ENCODE data around the gene FOXP3.

The FOXP3 gene

GRCh38 chrX:49244207-49244606 is 20.3 kb downstream of the FOXP3 start:
- TF ChIP-seq YY1 (IDR thresholded peaks at IDR 0.05; ENCODE audit: low read depth), result no peak
- no peak for TF ChIP-seq EP300 (IDR thresholded peaks at IDR 0.05; ENCODE audit: borderline replicate concordance)
- no peak for TF ChIP-seq RAD21 (IDR thresholded peaks at IDR 0.05; ENCODE audit: low read depth)
- TF ChIP-seq EGR1 (IDR thresholded peaks at IDR 0.05), result no peak
- TF ChIP-seq MAX (IDR thresholded peaks at IDR 0.05), result no peak
- no peak for TF ChIP-seq CEBPB (IDR thresholded peaks at IDR 0.05)
- no peak for TF ChIP-seq REST (IDR thresholded peaks at IDR 0.05; ENCODE audit: low read depth)
- TF ChIP-seq TCF12 (IDR thresholded peaks at IDR 0.05; ENCODE audit: low read depth), result no peak
- TF ChIP-seq TAF1 (IDR thresholded peaks at IDR 0.05; ENCODE audit: low read depth), result no peak
- TF ChIP-seq CREB1 (IDR thresholded peaks at IDR 0.05; ENCODE audit: low read depth), result no peak
- no peak for TF ChIP-seq FOXM1 (IDR thresholded peaks at IDR 0.05; ENCODE audit: borderline replicate concordance, low read depth)
- TF ChIP-seq ZBTB7A (IDR thresholded peaks at IDR 0.05; ENCODE audit: low read depth), result no peak
- no peak for TF ChIP-seq TEAD4 (IDR thresholded peaks at IDR 0.05)
- TF ChIP-seq NFIC (IDR thresholded peaks at IDR 0.05), result no peak

- TF ChIP-seq TEAD4 (IDR thresholded peaks at IDR 0.05) (no peak), NFIC (IDR thresholded peaks at IDR 0.05) (no peak), CREB1 (IDR thresholded peaks at IDR 0.05; ENCODE audit: low read depth) (no peak), EGR1 (IDR thresholded peaks at IDR 0.05) (no peak), FOXM1 (IDR thresholded peaks at IDR 0.05; ENCODE audit: borderline replicate concordance, low read depth) (no peak), YY1 (IDR thresholded peaks at IDR 0.05; ENCODE audit: low read depth) (no peak), USF1 (IDR thresholded peaks at IDR 0.05) (no peak), TAF1 (IDR thresholded peaks at IDR 0.05; ENCODE audit: low read depth) (no peak), ZBTB7A (IDR thresholded peaks at IDR 0.05; ENCODE audit: low read depth) (no peak), REST (IDR thresholded peaks at IDR 0.05; ENCODE audit: low read depth) (no peak)
These were observed 21.3 kb downstream of the FOXP3 start for GRCh38 chrX:49243166-49243565.

GRCh38 chrX:49242545-49243066 is 21.9 kb downstream of the FOXP3 start:
- TF ChIP-seq CREB1 (IDR thresholded peaks at IDR 0.05; ENCODE audit: low read depth) (no peak), YY1 (IDR thresholded peaks at IDR 0.05; ENCODE audit: low read depth) (no peak), TEAD4 (IDR thresholded peaks at IDR 0.05) (no peak)

- TF ChIP-seq RAD21 (IDR thresholded peaks at IDR 0.05; ENCODE audit: low read depth), result no peak
- no peak for TF ChIP-seq NFIC (IDR thresholded peaks at IDR 0.05)
- no peak for TF ChIP-seq YY1 (IDR thresholded peaks at IDR 0.05; ENCODE audit: low read depth)
- TF ChIP-seq EGR1 (IDR thresholded peaks at IDR 0.05), result no peak
- no peak for TF ChIP-seq TAF1 (IDR thresholded peaks at IDR 0.05; ENCODE audit: low read depth)
- TF ChIP-seq CREB1 (IDR thresholded peaks at IDR 0.05; ENCODE audit: low read depth), result no peak
- no peak for TF ChIP-seq EP300 (IDR thresholded peaks at IDR 0.05; ENCODE audit: borderline replicate concordance)
- TF ChIP-seq TEAD4 (IDR thresholded peaks at IDR 0.05), result no peak
These were observed 25.8 kb downstream of the FOXP3 start for GRCh38 chrX:49238735-49239134.

GRCh38 chrX:49237060-49237459 is 27.4 kb downstream of the FOXP3 start:
- TF ChIP-seq NFIC (IDR thresholded peaks at IDR 0.05), result no peak

GRCh38 chrX:49233887-49234555 is 30.5 kb downstream of the FOXP3 start:
- TF ChIP-seq CEBPB (IDR thresholded peaks at IDR 0.05), result no peak
- no peak for TF ChIP-seq TAF1 (IDR thresholded peaks at IDR 0.05; ENCODE audit: low read depth)
- no peak for TF ChIP-seq CREB1 (IDR thresholded peaks at IDR 0.05; ENCODE audit: low read depth)
- no peak for TF ChIP-seq RAD21 (IDR thresholded peaks at IDR 0.05; ENCODE audit: low read depth)
- TF ChIP-seq USF1 (IDR thresholded peaks at IDR 0.05), result no peak
- no peak for TF ChIP-seq EGR1 (IDR thresholded peaks at IDR 0.05)
- no peak for TF ChIP-seq TCF12 (IDR thresholded peaks at IDR 0.05; ENCODE audit: low read depth)
- no peak for TF ChIP-seq YY1 (IDR thresholded peaks at IDR 0.05; ENCODE audit: low read depth)
- no peak for TF ChIP-seq EP300 (IDR thresholded peaks at IDR 0.05; ENCODE audit: borderline replicate concordance)
- no peak for TF ChIP-seq REST (IDR thresholded peaks at IDR 0.05; ENCODE audit: low read depth)
- TF ChIP-seq ZBTB7A (IDR thresholded peaks at IDR 0.05; ENCODE audit: low read depth), result no peak
- no peak for TF ChIP-seq NFIC (IDR thresholded peaks at IDR 0.05)
- TF ChIP-seq MAX (IDR thresholded peaks at IDR 0.05), result no peak
- no peak for TF ChIP-seq TEAD4 (IDR thresholded peaks at IDR 0.05)
- no peak for TF ChIP-seq FOXM1 (IDR thresholded peaks at IDR 0.05; ENCODE audit: borderline replicate concordance, low read depth)

Measured in Ishikawa (cell line).